Measurements from ENCODE around the gene AMN.
A peak's percentile ranks its signal among the peaks of the same experiment; 100 is the strongest.
"Not testable (repeated sequence)": the region's sequence is repeated elsewhere in the genome, so short reads cannot be mapped to it uniquely, and the experiment has no call there.

The AMN gene

GRCh38 chr14:102914474-102915291 lies 7.8 kb upstream of the AMN start:
- no peak for DNase-seq

GRCh38 chr14:102915292-102916110 lies 7.0 kb upstream of the AMN start:
- no peak for DNase-seq

- DNase-seq, result no peak
Observed at GRCh38 chr14:102916347-102917055, 6.0 kb upstream of the AMN start.

- no peak for DNase-seq
Observed at GRCh38 chr14:102917056-102917385, 5.4 kb upstream of the AMN start.

GRCh38 chr14:102917469-102918211 lies 4.8 kb upstream of the AMN start:
- DNase-seq, result peak; percentile 16

- no peak for DNase-seq
Observed at GRCh38 chr14:102918438-102918837, 4.0 kb upstream of the AMN start.

GRCh38 chr14:102920273-102920997 lies 2.0 kb upstream of the AMN start:
- no peak for DNase-seq

- DNase-seq, result no peak
Observed at GRCh38 chr14:102920998-102921304, 1.5 kb upstream of the AMN start.

GRCh38 chr14:102923201-102923924 lies 900 bp downstream of the AMN start:
- DNase-seq, result no peak

- DNase-seq, result no peak
Observed at GRCh38 chr14:102923925-102924486, 1.5 kb downstream of the AMN start.

GRCh38 chr14:102924632-102925588 lies 2.4 kb downstream of the AMN start:
- DNase-seq, result no peak

- no peak for DNase-seq
Observed at GRCh38 chr14:102925646-102926045, 3.2 kb downstream of the AMN start.

GRCh38 chr14:102926104-102926503 lies 3.6 kb downstream of the AMN start:
- DNase-seq, result no peak

- not testable (repeated sequence) for DNase-seq
Observed at GRCh38 chr14:102926840-102927239, 4.4 kb downstream of the AMN start.

- DNase-seq, result no peak
Observed at GRCh38 chr14:102927346-102927877, 4.9 kb downstream of the AMN start.

GRCh38 chr14:102927878-102928411 lies 5.5 kb downstream of the AMN start:
- peak; percentile 61 for DNase-seq

- DNase-seq, result peak; percentile 90
Observed at GRCh38 chr14:102928412-102929240, 6.2 kb downstream of the AMN start.

Measured in NCI-H2171 treated with DMSO at 0.1 percent for 48 hours (cell line).